Renal cortical epithelial cell (primary cell): ENCODE measurements around the gene DCAF15. TPM values are rescaled to one million over a fixed set of nuclear protein-coding genes. Genes with fewer than 3 reads are reported as not detected.
"Not testable (repeated sequence)": the region's sequence is repeated elsewhere in the genome, so short reads cannot be mapped to it uniquely, and the experiment has no call there.

Experiments
- DNase-seq: peaks from one replicate; pipeline ENCODE4 v3.0.0-alpha.2; 2011; ENCODE audit warnings: low read depth
- total RNA-seq: library from RNA; depleted of rRNA; stranded (reverse); fragments of >200 nt; gene quantifications from 2 replicates; pipeline ENCODE4 v1.2.3, GENCODE V29; 2014

Gene DCAF15
- 10.9 and 15.0 TPM in 2 replicates for total RNA-seq

- DNase-seq, result peak; percentile 97
Observed at GRCh38 chr19:13952154-13952930, at the start of gene DCAF15. Gene DCAF15, plus strand, starts transcription at chr19:13952509. Its CDS starts 4 bp downstream, at chr19:13952513.

- DNase-seq, result no peak
Observed at GRCh38 chr19:13902993-13903555, 49.2 kb upstream of the DCAF15 start.

- peak; percentile 68 for DNase-seq
Observed at GRCh38 chr19:13905634-13906520, 46.4 kb upstream of the DCAF15 start, which contains the start of the genes BRME1 and CC2D1A. Gene BRME1, minus strand, starts transcription at chr19:13906117. Its CDS starts 1,225 bp downstream, at chr19:13904892. Gene CC2D1A, plus strand, starts transcription at chr19:13906201. Its CDS starts 241 bp downstream, at chr19:13906442.

GRCh38 chr19:13906521-13906904 lies 45.8 kb upstream of the DCAF15 start:
- no peak for DNase-seq

- no peak for DNase-seq
Observed at GRCh38 chr19:13906910-13907309, 45.4 kb upstream of the DCAF15 start.

- no peak for DNase-seq
Observed at GRCh38 chr19:13908674-13909073, 43.6 kb upstream of the DCAF15 start.

- DNase-seq, result no peak
Observed at GRCh38 chr19:13909430-13909829, 42.9 kb upstream of the DCAF15 start.

GRCh38 chr19:13913352-13913751 lies 39.0 kb upstream of the DCAF15 start:
- no peak for DNase-seq

- DNase-seq, result no peak
Observed at GRCh38 chr19:13914777-13915176, 37.5 kb upstream of the DCAF15 start.

- no peak for DNase-seq
Observed at GRCh38 chr19:13917888-13918406, 34.4 kb upstream of the DCAF15 start.

- DNase-seq, result no peak
Observed at GRCh38 chr19:13918726-13919411, 33.4 kb upstream of the DCAF15 start.

GRCh38 chr19:13920524-13920923 lies 31.8 kb upstream of the DCAF15 start:
- DNase-seq, result no peak

- peak; percentile 32 for DNase-seq
Observed at GRCh38 chr19:13920940-13921747, 31.2 kb upstream of the DCAF15 start.

- not testable (repeated sequence) for DNase-seq
Observed at GRCh38 chr19:13922118-13922517, 30.2 kb upstream of the DCAF15 start.

GRCh38 chr19:13923194-13923987 lies 28.9 kb upstream of the DCAF15 start:
- no peak for DNase-seq

GRCh38 chr19:13926010-13926409 lies 26.3 kb upstream of the DCAF15 start:
- no peak for DNase-seq

- no peak for DNase-seq
Observed at GRCh38 chr19:13926715-13927114, 25.6 kb upstream of the DCAF15 start.

GRCh38 chr19:13929340-13929739 lies 23.0 kb upstream of the DCAF15 start:
- DNase-seq, result no peak

GRCh38 chr19:13929956-13930355 lies 22.4 kb upstream of the DCAF15 start:
- no peak for DNase-seq

GRCh38 chr19:13930402-13930801 lies 21.9 kb upstream of the DCAF15 start:
- DNase-seq, result no peak
